Stromal cell of bone marrow (primary cell): ENCODE measurements around the gene PAIP2.
"Not testable (repeated sequence)": the region's sequence is repeated elsewhere in the genome, so short reads cannot be mapped to it uniquely, and the experiment has no call there.

Source experiments
- DNase-seq: peaks from one replicate; pipeline ENCODE4 v3.0.0-alpha.2; 2012; ENCODE audit warnings: low read depth

PAIP2 gene

GRCh38 chr5:139378941-139379361 lies 37.3 kb downstream of the PAIP2 start:
- DNase-seq: no peak

GRCh38 chr5:139379626-139380449 lies 38.2 kb downstream of the PAIP2 start:
- DNase-seq: no peak

- no peak for DNase-seq
Measured at GRCh38 chr5:139381837-139382761, 40.4 kb downstream of the PAIP2 start.

- no peak for DNase-seq
Measured at GRCh38 chr5:139382807-139383206, 41.2 kb downstream of the PAIP2 start.

- DNase-seq: no peak
Measured at GRCh38 chr5:139383275-139383992, 41.8 kb downstream of the PAIP2 start, which contains the start of gene SLC23A1. Gene SLC23A1, minus strand, starts transcription at chr5:139383297. Its CDS starts 44 bp downstream, at chr5:139383253.

GRCh38 chr5:139383993-139384590 lies 42.4 kb downstream of the PAIP2 start:
- DNase-seq: no peak

- no peak for DNase-seq
Measured at GRCh38 chr5:139384591-139385051, 43.0 kb downstream of the PAIP2 start.

- no peak for DNase-seq
Measured at GRCh38 chr5:139385061-139386049, 43.7 kb downstream of the PAIP2 start.

- no peak for DNase-seq
Measured at GRCh38 chr5:139386050-139386438, 44.4 kb downstream of the PAIP2 start.

GRCh38 chr5:139386956-139387355 lies 45.3 kb downstream of the PAIP2 start:
- not testable (repeated sequence) for DNase-seq

- no peak for DNase-seq
Measured at GRCh38 chr5:139387611-139388197, 46.0 kb downstream of the PAIP2 start.

GRCh38 chr5:139388198-139388821 lies 46.7 kb downstream of the PAIP2 start:
- DNase-seq: no peak

GRCh38 chr5:139389701-139390638 lies 48.3 kb downstream of the PAIP2 start, which contains the start of gene MZB1:
Gene MZB1, minus strand, starts transcription at chr5:139389913. Its CDS starts 57 bp downstream, at chr5:139389856.
- no peak for DNase-seq

- no peak for DNase-seq
Measured at GRCh38 chr5:139390639-139391569, 49.2 kb downstream of the PAIP2 start.

GRCh38 chr5:139391570-139392323 lies 50.1 kb downstream of the PAIP2 start:
- no peak for DNase-seq

GRCh38 chr5:139392324-139392677 lies 50.6 kb downstream of the PAIP2 start:
- no peak for DNase-seq
